Kidney (tissue), 14 donors: ENCODE results near the gene CUL4A. TPM values are rescaled to one million over a fixed set of nuclear protein-coding genes. Genes with fewer than 3 reads are reported as not detected.

ENCODE experiments used
- DNase-seq, 5 donors: peaks; one replicate each; pipeline ENCODE4 v3.0.0-alpha.2; 2013 to 2020
- FAIRE-seq: peaks from 2 replicates; lab custom pipeline; 2012; peaks lifted over from hg19 to GRCh38; lab: Jason Lieb, UNC
- H3K27ac ChIP-seq, 2 donors: one replicate each; pipeline ENCODE4 v1.7.0; 2013; ENCODE audit warnings: low read depth in 2 of 2, low read length in 2 of 2, inconsistent platforms in 1 of 2
- H3K27me3 ChIP-seq: one replicate; pipeline ENCODE4 v1.7.1; 2013; ENCODE audit warnings: low read length, inconsistent platforms; ENCODE audit not compliant: control insufficient read depth, insufficient read depth
- H3K36me3 ChIP-seq, 3 donors: one replicate each; pipeline versions ENCODE4 v1.7.0 to v1.7.1; 2013; ENCODE audit warnings: low read length in 3 of 3, control low read depth in 1 of 3, inconsistent platforms in 1 of 3; ENCODE audit not compliant: insufficient read depth in 3 of 3, control insufficient read depth in 2 of 3
- H3K4me1 ChIP-seq, 3 donors: one replicate each; pipeline versions ENCODE4 v1.7.0 to v1.7.1; 2013; ENCODE audit warnings: low read length in 3 of 3, inconsistent platforms in 1 of 3, low read depth in 1 of 3; ENCODE audit not compliant: control insufficient read depth in 2 of 3, insufficient read depth in 2 of 3
- H3K4me3 ChIP-seq, 3 donors: one replicate each; pipeline versions ENCODE4 v1.7.0 to v1.8.1; 2013; ENCODE audit warnings: low read length in 3 of 3, control low read depth in 1 of 3, inconsistent platforms in 1 of 3
- H3K9ac ChIP-seq, 3 donors: one replicate each; pipeline versions ENCODE4 v1.7.0 to v1.7.1; 2013; ENCODE audit warnings: low read length in 3 of 3, control low read depth in 1 of 3, inconsistent platforms in 1 of 3
- H3K9me3 ChIP-seq, 3 donors: one replicate each; pipeline versions ENCODE4 v1.7.0 to v1.7.1; 2013; ENCODE audit warnings: low read length in 3 of 3, control low read depth in 1 of 3, inconsistent platforms in 1 of 3; ENCODE audit not compliant: control insufficient read depth in 2 of 3, insufficient read depth in 1 of 3
- CTCF ChIP-seq: IDR thresholded peaks from 3 replicates; pipeline ENCODE4 v1.5.1; 2012; ENCODE audit warnings: mild to moderate bottlenecking, moderate library complexity, borderline replicate concordance; ENCODE audit not compliant: insufficient read depth; ENCODE audit errors: extremely low read depth
- intact Hi-C: fragments of 100-400 bp; cut with DNase I; formaldehyde crosslinking; loops from one replicate; pipeline ENCODE4 v1.11.1; 2022
- polyA plus RNA-seq: library from polyadenylated mRNA; stranded (reverse); fragments of 350-450 nt; fragmentation: Illumina TruSeq; extraction: RNeasy Lipid Tissue Mini Kit (QIAGEN cat#74804); gene quantifications from one replicate; pipeline ENCODE4 v1.2.3, GENCODE V29; 2014; ENCODE audit warnings: low read depth, low replicate concordance; ENCODE audit not compliant: insufficient read depth
- total RNA-seq: library from RNA; stranded (reverse); fragmentation: NEBNext Ultra II Directional; extraction: Animal tissue kit (Norgen Biotek cat#: 25700); gene quantifications from one replicate; pipeline ENCODE4 v1.2.1, GENCODE V29; 2021
- donor health status: control.
- donor health status: control.
- donor health status: control.
- donor health status: control.
- donor health status: control.
- donor health status: DM: yes; HTN: yes; CAD: no.
- donor health status: Normal renal cell carcinoma (clear cell type).

Gene CUL4A
- total and polyA plus RNA-seq, 2 donors from 2014 or later: 26.5 to 62.5 TPM

- no peaks in the 10 kb centered on the region for H3K4me1 ChIP-seq
- no peaks in the 10 kb centered on the region for H3K9me3 ChIP-seq
- no peak for TF ChIP-seq CTCF
- H3K9ac ChIP-seq: no peak overlapping the region
- FAIRE-seq (no peak), DNase-seq (peak in 1 of 5 donors; percentile 3)
- no peaks in the 10 kb centered on the region for H3K27me3 ChIP-seq
- no peaks in the 10 kb centered on the region for H3K36me3 ChIP-seq
- no peak overlapping the region for H3K27ac ChIP-seq
- intact Hi-C loops: no loop called here
- H3K4me3 ChIP-seq: no peak overlapping the region
These were observed 64.6 kb downstream of the CUL4A start for GRCh38 chr13:113273851-113274590.

GRCh38 chr13:113274721-113275120, 65.3 kb downstream of the CUL4A start:
- Histone ChIP-seq H3K4me3 (no peak overlapping the region), H3K27ac (no peak overlapping the region), H3K4me1 (no peaks in the 10 kb centered on the region), H3K9ac (no peak overlapping the region), H3K36me3 (no peaks in the 10 kb centered on the region), H3K27me3 (no peaks in the 10 kb centered on the region), H3K9me3 (no peaks in the 10 kb centered on the region)
- intact Hi-C loops: no loop called here
- FAIRE-seq (no peak), DNase-seq (no peak)
- TF ChIP-seq CTCF: no peak

- TF ChIP-seq CTCF: peak; percentile 65
- no peaks in the 10 kb centered on the region for H3K36me3 ChIP-seq
- H3K9ac ChIP-seq: no peak overlapping the region
- H3K9me3 ChIP-seq: no peaks in the 10 kb centered on the region
- H3K27ac ChIP-seq: no peak overlapping the region
- H3K27me3 ChIP-seq: no peaks in the 10 kb centered on the region
- intact Hi-C loops: no loop called here
- FAIRE-seq (peak; percentile 13), DNase-seq (peak in 3 of 5 donors; percentile 41 to 68 (median 58))
- H3K4me1 ChIP-seq: no peaks in the 10 kb centered on the region
- no peak overlapping the region for H3K4me3 ChIP-seq
These were observed 66.0 kb downstream of the CUL4A start for GRCh38 chr13:113275387-113275786.

- TF ChIP-seq CTCF: no peak
- intact Hi-C loops: no loop called here
- Histone ChIP-seq H3K4me1 (no peaks in the 10 kb centered on the region), H3K4me3 (no peak overlapping the region), H3K27me3 (no peaks in the 10 kb centered on the region), H3K9me3 (no peaks in the 10 kb centered on the region), H3K9ac (no peak overlapping the region), H3K36me3 (no peaks in the 10 kb centered on the region), H3K27ac (no peak overlapping the region)
- FAIRE-seq: no peak
- DNase-seq: no peak
These were observed 70.7 kb downstream of the CUL4A start for GRCh38 chr13:113280126-113280525.
